Thyroid gland (tissue), 4 donors: ENCODE measurements around the gene ATG16L1. TPM values are rescaled to one million over a fixed set of nuclear protein-coding genes. Genes with fewer than 3 reads are reported as not detected.

Experiments
- DNase-seq, 2 donors: peaks; one replicate each; pipeline ENCODE4 v3.0.0-alpha.2; 2019
- H3K27ac ChIP-seq, 3 donors: fragments of 200-600 bp; sonication (generic); 1 replicate in 2 of 3; 2 replicates in 1 of 3; pipeline ENCODE4 v1.5.1; 2016 to 2019; ENCODE audit warnings: mild to moderate bottlenecking in 1 of 3, moderate library complexity in 1 of 3
- H3K27me3 ChIP-seq: fragments of 200-600 bp; sonication (generic); one replicate; pipeline ENCODE4 v1.5.1; 2019
- H3K36me3 ChIP-seq, 2 donors: fragments of 200-600 bp; sonication (generic); one replicate each; pipeline ENCODE4 v1.5.1; 2016 to 2019
- H3K4me1 ChIP-seq, 2 donors: fragments of 200-600 bp; sonication (generic); one replicate each; pipeline ENCODE4 v1.5.1; 2017 to 2019
- H3K4me3 ChIP-seq, 3 donors: fragments of 200-600 bp; sonication (generic); replicated peaks in 1 of 3; 1 replicate in 2 of 3; 2 replicates in 1 of 3; pipeline ENCODE4 v1.5.1; 2016; ENCODE audit warnings: mild to moderate bottlenecking in 1 of 3
- H3K9me3 ChIP-seq: fragments of 200-600 bp; sonication (generic); one replicate; pipeline ENCODE4 v1.5.1; 2017
- CTCF ChIP-seq, 6 experiments: fragments of 200-600 bp in 3 of 6; fragments of 450-650 bp in 3 of 6; sonication (generic) in 3 of 6; IDR thresholded peaks; one replicate each; pipeline ENCODE4 v1.5.1; 2016 to 2019; ENCODE audit warnings: antibody characterized with exemption in 6 of 6, mild to moderate bottlenecking in 2 of 6, inconsistent platforms in 1 of 6, moderate library complexity in 1 of 6
- POLR2A ChIP-seq, 2 donors: fragments of 450-650 bp; IDR thresholded peaks; one replicate each; pipeline ENCODE4 v1.6.1; 2017; ENCODE audit warnings: antibody characterized with exemption in 2 of 2, mild to moderate bottlenecking in 2 of 2, moderate library complexity in 1 of 2
- WGBS, 2 donors: methylation state at CpG; one replicate each; pipeline ENCODE4 v1.1.5; 2017; 5-methylcytosine and 5-hydroxymethylcytosine counted together
- intact Hi-C: fragments of 100-400 bp; cut with DNase I; formaldehyde crosslinking; loops from one replicate; pipeline ENCODE4 v1.15.1; 2023
- total RNA-seq, 4 donors: library from RNA; depleted of rRNA; stranded (reverse); fragments of >200 nt; gene quantifications; one replicate each; pipeline ENCODE4 v1.2.3, GENCODE V29; 2016

Gene ATG16L1
- total RNA-seq, 4 donors from 2014 or later = 52.7 to 112 (median 78.9) TPM

- Histone ChIP-seq H3K27ac (no peak overlapping the region), H3K4me1 (no peaks in the 10 kb centered on the region), H3K27me3 (no peaks in the 10 kb centered on the region), H3K36me3 (no peaks in the 10 kb centered on the region), H3K9me3 (no peaks in the 10 kb centered on the region), H3K4me3 (no peak overlapping the region)
- DNase-seq = no peak
- intact Hi-C loops = no loop called here
- WGBS, 2 donors = 78 to 80% methylated on average over 4 of the region's 4 CpGs
- TF ChIP-seq CTCF (IDR thresholded peaks at IDR 0.05) (no peak), POLR2A (IDR thresholded peaks at IDR 0.05) (no peak)
These were observed 73.8 kb downstream of the ATG16L1 start for GRCh38 chr2:233325256-233325655.

DNA sequence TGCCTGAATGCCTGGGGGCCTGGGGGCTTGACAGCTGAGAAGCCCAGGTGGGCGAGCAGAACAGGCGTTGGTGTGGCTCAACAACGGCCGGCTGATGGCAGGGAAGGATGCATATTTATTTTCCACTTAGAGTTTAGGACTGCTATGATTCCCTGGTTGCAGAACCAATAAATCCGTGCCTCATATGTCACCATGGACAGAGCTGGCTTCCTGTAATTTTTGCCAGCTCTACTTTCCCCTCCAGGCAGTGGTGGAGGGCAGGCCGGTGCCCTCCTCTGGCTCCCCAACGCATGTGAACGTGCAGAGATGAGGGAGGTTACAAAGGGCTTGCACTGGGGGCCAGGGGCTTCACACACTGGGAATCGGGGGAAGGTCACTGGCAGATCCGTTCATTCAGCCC lies 74.3 kb downstream of the ATG16L1 start:
- WGBS, 2 donors = 66 to 76% methylated on average over 10 of the region's 10 CpGs
- intact Hi-C loops = no loop called here

DNA sequence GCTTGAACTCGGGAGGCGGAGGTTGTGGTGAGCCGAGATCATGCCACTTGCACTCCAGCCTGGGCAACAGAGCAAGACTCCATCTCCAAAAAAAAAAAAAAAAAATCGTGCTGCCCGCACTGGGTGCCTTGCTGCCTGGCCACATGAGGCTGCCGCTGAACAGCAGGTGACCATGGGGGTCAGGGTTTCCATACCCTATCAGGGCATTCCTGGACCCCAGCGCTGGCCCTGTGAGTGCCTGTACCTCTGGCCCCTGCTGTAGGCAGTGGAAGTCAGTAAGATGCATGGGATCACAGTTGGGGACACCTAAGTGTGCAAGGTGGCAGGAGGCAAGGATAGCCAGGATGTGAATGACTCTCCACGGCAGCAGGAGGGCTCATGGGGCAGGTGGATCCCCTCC lies 75.0 kb downstream of the ATG16L1 start:
- H3K36me3 ChIP-seq = no peaks in the 10 kb centered on the region
- TF ChIP-seq POLR2A (IDR thresholded peaks at IDR 0.05) = no peak
- no peak for TF ChIP-seq CTCF (IDR thresholded peaks at IDR 0.05)
- DNase-seq = no peak
- H3K27me3 ChIP-seq = no peaks in the 10 kb centered on the region
- H3K4me3 ChIP-seq = no peak overlapping the region
- H3K27ac ChIP-seq = no peak overlapping the region
- intact Hi-C loops = no loop called here
- WGBS, 2 donors = 82 to 91% methylated on average over 8 of the region's 8 CpGs
- H3K9me3 ChIP-seq = no peaks in the 10 kb centered on the region
- H3K4me1 ChIP-seq = no peaks in the 10 kb centered on the region

More for the DNA sequence above, 74.3 kb downstream of the ATG16L1 start:
- no peak overlapping the region for H3K4me3 ChIP-seq
- H3K27me3 ChIP-seq = no peaks in the 10 kb centered on the region
- H3K4me1 ChIP-seq = no peaks in the 10 kb centered on the region
- H3K27ac ChIP-seq = no peak overlapping the region
- no peak for DNase-seq
- H3K36me3 ChIP-seq = no peaks in the 10 kb centered on the region
- TF ChIP-seq POLR2A (IDR thresholded peaks at IDR 0.05) = no peak
- TF ChIP-seq CTCF (IDR thresholded peaks at IDR 0.05) = no peak
- no peaks in the 10 kb centered on the region for H3K9me3 ChIP-seq

DNA sequence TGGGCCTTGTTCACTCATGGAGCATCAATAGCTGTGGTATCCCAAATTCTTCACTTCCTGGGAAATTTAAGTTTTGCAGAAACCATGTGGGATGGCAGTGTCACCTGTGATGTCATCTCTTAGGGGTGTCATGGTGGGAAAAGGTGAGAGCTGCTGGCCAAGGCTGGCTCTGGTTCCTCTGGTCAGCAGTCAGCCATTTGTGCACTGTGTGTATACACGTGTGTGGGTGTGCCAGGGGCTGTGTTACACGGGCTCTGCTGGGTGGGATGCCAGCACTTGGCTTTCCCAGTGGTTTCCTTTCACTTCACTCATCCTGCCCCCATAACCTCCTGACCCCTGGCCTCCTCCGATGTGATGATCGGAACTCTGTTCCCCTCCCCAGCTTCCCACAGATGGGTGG lies 77.4 kb downstream of the ATG16L1 start:
- H3K4me3 ChIP-seq = no peak overlapping the region
- TF ChIP-seq POLR2A (IDR thresholded peaks at IDR 0.05) (no peak), CTCF (IDR thresholded peaks at IDR 0.05) (no peak)
- H3K27ac ChIP-seq = no peak overlapping the region
- H3K36me3 ChIP-seq = no peaks in the 10 kb centered on the region
- H3K4me1 ChIP-seq = no peaks in the 10 kb centered on the region
- no peaks in the 10 kb centered on the region for H3K27me3 ChIP-seq
- WGBS, 2 donors = 81 to 83% methylated on average over 4 of the region's 4 CpGs
- DNase-seq = no peak
- no peaks in the 10 kb centered on the region for H3K9me3 ChIP-seq
- intact Hi-C loops = no loop called here

- H3K36me3 ChIP-seq = no peaks in the 10 kb centered on the region
- H3K9me3 ChIP-seq = no peaks in the 10 kb centered on the region
- no peak overlapping the region for H3K4me3 ChIP-seq
- WGBS, 2 donors = 89 to 90% methylated on average over 7 of the region's 7 CpGs
- no peaks in the 10 kb centered on the region for H3K27me3 ChIP-seq
- H3K4me1 ChIP-seq = no peaks in the 10 kb centered on the region
- no peak overlapping the region for H3K27ac ChIP-seq
- no peak for DNase-seq
- TF ChIP-seq CTCF (IDR thresholded peaks at IDR 0.05) (no peak), POLR2A (IDR thresholded peaks at IDR 0.05) (no peak)
- intact Hi-C loops = no loop called here
These were observed 78.1 kb downstream of the ATG16L1 start for GRCh38 chr2:233329489-233330135.
